HEK293 (cell line): Measurements from ENCODE around the gene DAAM1.

Experiments used
- CTCF ChIA-PET: fragments of 350-600 bp; formaldehyde crosslinking; extraction: SDS; loops from one replicate; lab custom pipeline; 2021; ENCODE audit warnings: antibody characterized with exemption; lab: Yijun Ruan, JAX
- POLR2A ChIA-PET: fragments of 300-600 bp; formaldehyde crosslinking; extraction: SDS; loops from one replicate; lab custom pipeline; 2020; ENCODE audit warnings: antibody characterized with exemption, inconsistent platforms; lab: Yijun Ruan, JAX
- H3K27ac ChIP-seq: fragments of 200-500 bp; sonication (Bioruptor generic); 2 replicates; pipeline ENCODE4 v1.5.1; 2014; ENCODE audit warnings: low read depth, low read length, control low read depth, inconsistent platforms; ENCODE audit errors: extremely low read depth
- H3K36me3 ChIP-seq, 2 experiments: fragments of 200-500 bp in 1 of 2; sonication (Bioruptor generic) in 1 of 2; 1 replicate in 1 of 2; 2 replicates in 1 of 2; pipeline ENCODE4 v1.5.1; 2014 to 2017; ENCODE audit warnings: inconsistent platforms in 2 of 2, low read length in 2 of 2; ENCODE audit not compliant: control insufficient read depth in 2 of 2, insufficient read depth in 1 of 2
- H3K4me1 ChIP-seq: fragments of 200-500 bp; sonication (Bioruptor generic); 2 replicates; pipeline ENCODE4 v1.5.1; 2014; ENCODE audit warnings: mild to moderate bottlenecking, low read length, inconsistent platforms; ENCODE audit not compliant: control insufficient read depth, insufficient read depth
- H3K4me3 ChIP-seq: 2 replicates; pipeline ENCODE4 v1.5.1; 2011; ENCODE audit warnings: low read depth, mild to moderate bottlenecking, control low read depth, low read length, moderate library complexity
- H3K9me3 ChIP-seq: fragments of 200-500 bp; sonication (Bioruptor generic); 2 replicates; pipeline ENCODE4 v1.5.1; 2014; ENCODE audit warnings: low read depth, low read length, inconsistent platforms; ENCODE audit not compliant: control insufficient read depth, insufficient read depth
- HIC1 ChIP-seq: fragments of 450-650 bp; formaldehyde crosslinking; IDR thresholded peaks from 2 replicates; pipeline ENCODE4 v1.5.1; 2016; ENCODE audit warnings: missing biosample characterization, missing genetic modification characterization
- KLF8 ChIP-seq: fragments of 450-650 bp; formaldehyde crosslinking; IDR thresholded peaks from 2 replicates; pipeline ENCODE4 v1.5.1; 2016; ENCODE audit warnings: missing biosample characterization, missing genetic modification characterization
- PRDM2 ChIP-seq: fragments of 450-650 bp; formaldehyde crosslinking; IDR thresholded peaks from 2 replicates; pipeline ENCODE4 v1.5.1; 2016; ENCODE audit warnings: missing biosample characterization, missing genetic modification characterization, borderline replicate concordance
- PRDM6 ChIP-seq: fragments of 450-650 bp; formaldehyde crosslinking; IDR thresholded peaks from 2 replicates; pipeline ENCODE4 v1.5.1; 2017; ENCODE audit warnings: missing biosample characterization, missing genetic modification characterization
- SALL2 ChIP-seq: fragments of 450-650 bp; formaldehyde crosslinking; IDR thresholded peaks from 2 replicates; pipeline ENCODE4 v1.5.0; 2017; ENCODE audit warnings: missing biosample characterization, mild to moderate bottlenecking, missing genetic modification characterization, borderline replicate concordance
- ZBTB21 ChIP-seq: fragments of 450-650 bp; formaldehyde crosslinking; IDR thresholded peaks from 2 replicates; pipeline ENCODE4 v1.5.1; 2017; ENCODE audit warnings: missing biosample characterization, missing genetic modification characterization
- ZBTB48 ChIP-seq: fragments of 450-650 bp; formaldehyde crosslinking; IDR thresholded peaks from 2 replicates; pipeline ENCODE4 v1.5.1; 2016; ENCODE audit warnings: missing biosample characterization, missing genetic modification characterization
- ZFP69B ChIP-seq: fragments of 450-650 bp; formaldehyde crosslinking; IDR thresholded peaks from 2 replicates; pipeline ENCODE4 v1.5.1; 2016; ENCODE audit warnings: missing biosample characterization, missing genetic modification characterization
- ZNF157 ChIP-seq: fragments of 450-650 bp; formaldehyde crosslinking; IDR thresholded peaks from 2 replicates; pipeline ENCODE4 v1.5.1; 2016; ENCODE audit warnings: missing biosample characterization, missing genetic modification characterization
- ZNF184 ChIP-seq: fragments of 450-650 bp; IDR thresholded peaks from 2 replicates; pipeline ENCODE4 v1.5.1; 2018; ENCODE audit warnings: missing biosample characterization, mild to moderate bottlenecking, missing genetic modification characterization
- ZNF23 ChIP-seq: fragments of 450-650 bp; formaldehyde crosslinking; IDR thresholded peaks from 2 replicates; pipeline ENCODE4 v1.5.1; 2016; ENCODE audit warnings: missing biosample characterization, missing genetic modification characterization, borderline replicate concordance
- ZNF239 ChIP-seq: fragments of 450-650 bp; formaldehyde crosslinking; IDR thresholded peaks from 2 replicates; pipeline ENCODE4 v1.5.1; 2016; ENCODE audit warnings: missing biosample characterization, missing genetic modification characterization
- ZNF324 ChIP-seq: fragments of 450-650 bp; formaldehyde crosslinking; IDR thresholded peaks from 2 replicates; pipeline ENCODE4 v1.5.1; 2016; ENCODE audit warnings: missing biosample characterization, missing genetic modification characterization
- ZNF394 ChIP-seq: fragments of 450-650 bp; formaldehyde crosslinking; IDR thresholded peaks from 2 replicates; pipeline ENCODE4 v1.5.1; 2016; ENCODE audit warnings: missing biosample characterization, missing genetic modification characterization, mild to moderate bottlenecking, moderate library complexity, borderline replicate concordance
- ZNF48 ChIP-seq: fragments of 450-650 bp; formaldehyde crosslinking; IDR thresholded peaks from 2 replicates; pipeline ENCODE4 v1.5.1; 2016; ENCODE audit warnings: missing biosample characterization, missing genetic modification characterization
- ZNF488 ChIP-seq: fragments of 450-650 bp; formaldehyde crosslinking; IDR thresholded peaks from 2 replicates; pipeline ENCODE4 v1.5.1; 2016; ENCODE audit warnings: missing biosample characterization, missing genetic modification characterization
- ZNF555 ChIP-seq: fragments of 450-650 bp; formaldehyde crosslinking; conservative IDR thresholded peaks from 2 replicates; pipeline ENCODE4 v1.5.1; 2017; ENCODE audit warnings: missing biosample characterization, mild to moderate bottlenecking, missing genetic modification characterization, inconsistent platforms
- ZNF692 ChIP-seq: fragments of 450-650 bp; formaldehyde crosslinking; IDR thresholded peaks from 2 replicates; pipeline ENCODE4 v1.5.1; 2016; ENCODE audit warnings: missing biosample characterization, missing genetic modification characterization

DAAM1 gene

GRCh38 chr14:59313658-59314608 lies 125.5 kb downstream of the DAAM1 start (continued):
- TF ChIP-seq PRDM2 (tag by site-specific recombination) = no peak
- no peak for TF ChIP-seq ZNF157 (tag by site-specific recombination)
- no peak for TF ChIP-seq ZBTB48
- TF ChIP-seq SALL2 (tag by site-specific recombination) = no peak
- TF ChIP-seq ZNF555 (tag by site-specific recombination) = no peak

GRCh38 chr14:59314953-59315599 lies 126.6 kb downstream of the DAAM1 start:
- Histone ChIP-seq H3K27ac (no peak overlapping the region), H3K4me3 (no peak overlapping the region), H3K4me1 (0 out of 2 replicates have a peak, but pooled peaks cover 4% of the 10 kb centered on the region), H3K36me3 (no peaks in the 10 kb centered on the region), H3K9me3 (no peaks in the 10 kb centered on the region)
- CTCF ChIA-PET = no interaction called here
- POLR2A ChIA-PET = no interaction called here
- TF ChIP-seq ZNF692 = no peak
- no peak for TF ChIP-seq ZNF488 (tag by site-specific recombination)
- no peak for TF ChIP-seq ZNF184 (tag by site-specific recombination)
- TF ChIP-seq ZNF239 (tag by site-specific recombination) = no peak

GRCh38 chr14:59316151-59316830 lies 127.8 kb downstream of the DAAM1 start:
- no peaks in the 10 kb centered on the region for H3K36me3 ChIP-seq
- ChIA-PET POLR2A (no interaction called here), CTCF (no interaction called here)
- H3K4me1 ChIP-seq = 0 out of 2 replicates have a peak, but pooled peaks cover 2% of the 10 kb centered on the region
- no peaks in the 10 kb centered on the region for H3K9me3 ChIP-seq
- H3K4me3 ChIP-seq = no peak overlapping the region
- H3K27ac ChIP-seq = no peak overlapping the region
- TF ChIP-seq PRDM6 = no peak
- no peak for TF ChIP-seq ZBTB21 (tag by site-specific recombination)
- TF ChIP-seq ZNF23 = no peak
- TF ChIP-seq ZNF394 (tag by site-specific recombination) = no peak
- no peak for TF ChIP-seq ZFP69B
- no peak for TF ChIP-seq ZNF324 (tag by site-specific recombination)
- TF ChIP-seq HIC1 = no peak
- no peak for TF ChIP-seq ZNF48 (tag by site-specific recombination)
- TF ChIP-seq KLF8 = no peak
